Measurements from ENCODE around the gene SHROOM2. TPM values are rescaled to one million over a fixed set of nuclear protein-coding genes. Genes with fewer than 3 reads are reported as not detected.

Gene SHROOM2
- polyA plus RNA-seq, 1 donor (not counting 4 experiments of a cell fraction or from before 2014, with no cell fraction given), result 3.3 TPM

DNA sequence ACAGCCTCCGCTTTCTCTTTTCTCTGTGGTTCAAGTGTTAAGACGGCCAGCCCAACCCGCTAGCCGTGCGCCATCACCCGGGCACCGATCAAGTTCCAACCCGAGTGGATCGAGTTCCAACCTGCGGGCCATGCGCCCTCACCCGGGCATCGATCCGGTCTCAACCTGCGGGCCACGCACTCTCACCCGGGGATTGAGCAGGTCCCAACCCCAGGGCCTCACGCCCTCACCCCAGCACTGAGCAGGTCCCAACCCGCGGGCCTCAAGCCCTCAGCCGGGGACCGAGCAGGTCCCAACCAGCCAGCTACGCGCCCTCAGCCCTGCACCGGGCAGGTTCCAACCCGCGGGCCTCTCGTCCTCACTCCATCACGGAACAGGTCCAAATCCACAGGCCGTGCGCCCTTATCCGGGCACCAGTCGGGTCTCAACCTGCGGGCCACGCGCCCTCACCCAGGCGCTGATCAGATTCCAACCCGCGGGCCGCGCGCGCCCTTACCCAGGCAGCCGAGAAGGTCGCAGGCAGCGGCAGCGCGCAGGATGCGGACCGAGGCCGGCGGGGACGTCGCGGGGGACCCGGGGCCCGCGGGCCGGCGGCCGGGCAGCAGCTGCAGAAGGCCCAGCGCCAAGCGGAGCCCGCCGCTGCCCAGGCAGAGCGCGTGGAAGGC lies 21.0 kb upstream of the SHROOM2 start:
- Histone ChIP-seq H3K27ac (ENCODE audit: control insufficient read depth, insufficient read depth, low read length) (no peak overlapping the region), H3K36me3 (ENCODE audit: control insufficient read depth in 2 of 2, extremely low read depth in 1 of 2, insufficient read depth in 2 of 2, low read length in 2 of 2) (no peaks in the 10 kb centered on the region), H3K9ac (ENCODE audit: control insufficient read depth, extremely low read depth, insufficient read depth, low read length) (no peak overlapping the region), H3K79me2 (ENCODE audit: control insufficient read depth, insufficient read depth, low read length) (no peaks in the 10 kb centered on the region), H3K9me3 (ENCODE audit: control insufficient read depth, low read depth, low read length) (no peaks in the 10 kb centered on the region), H3K9me1 (ENCODE audit: control insufficient read depth, extremely low read depth, insufficient read depth, low read length) (no peaks in the 10 kb centered on the region), H3K4me3 (ENCODE audit: control insufficient read depth in 2 of 3, extremely low read depth in 1 of 3, insufficient read depth in 2 of 3, low read depth in 1 of 3, low read length in 3 of 3) (no peak overlapping the region), H2AFZ (ENCODE audit: control insufficient read depth, low read length) (no peak overlapping the region), H3K4me2 (ENCODE audit: control insufficient read depth, extremely low read depth, insufficient read depth, low read depth, low read length) (no peak overlapping the region), H3K27me3 (ENCODE audit: control insufficient read depth, extremely low read depth, insufficient read depth, low read length) (no peaks in the 10 kb centered on the region), H3K4me1 (ENCODE audit: control insufficient read depth, extremely low read depth, insufficient read depth, low read length) (no peaks in the 10 kb centered on the region), H4K20me1 (ENCODE audit: control insufficient read depth, extremely low read depth, insufficient read depth, low read length) (no peaks in the 10 kb centered on the region)
- DNase-seq (ENCODE audit: low read depth, low spot score), result no peak
- TF ChIP-seq, protein P1, sequence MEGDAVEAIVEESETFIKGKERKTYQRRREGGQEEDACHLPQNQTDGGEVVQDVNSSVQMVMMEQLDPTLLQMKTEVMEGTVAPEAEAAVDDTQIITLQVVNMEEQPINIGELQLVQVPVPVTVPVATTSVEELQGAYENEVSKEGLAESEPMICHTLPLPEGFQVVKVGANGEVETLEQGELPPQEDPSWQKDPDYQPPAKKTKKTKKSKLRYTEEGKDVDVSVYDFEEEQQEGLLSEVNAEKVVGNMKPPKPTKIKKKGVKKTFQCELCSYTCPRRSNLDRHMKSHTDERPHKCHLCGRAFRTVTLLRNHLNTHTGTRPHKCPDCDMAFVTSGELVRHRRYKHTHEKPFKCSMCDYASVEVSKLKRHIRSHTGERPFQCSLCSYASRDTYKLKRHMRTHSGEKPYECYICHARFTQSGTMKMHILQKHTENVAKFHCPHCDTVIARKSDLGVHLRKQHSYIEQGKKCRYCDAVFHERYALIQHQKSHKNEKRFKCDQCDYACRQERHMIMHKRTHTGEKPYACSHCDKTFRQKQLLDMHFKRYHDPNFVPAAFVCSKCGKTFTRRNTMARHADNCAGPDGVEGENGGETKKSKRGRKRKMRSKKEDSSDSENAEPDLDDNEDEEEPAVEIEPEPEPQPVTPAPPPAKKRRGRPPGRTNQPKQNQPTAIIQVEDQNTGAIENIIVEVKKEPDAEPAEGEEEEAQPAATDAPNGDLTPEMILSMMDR (optimal IDR thresholded peaks at IDR 0.05 in 1 of 3, IDR thresholded peaks at IDR 0.05 in 1 of 3, conservative IDR thresholded peaks at IDR 0.05 in 1 of 3; ENCODE audit: extremely low read depth in 1 of 3, insufficient read depth in 2 of 3, low read length in 3 of 3), result peak in 1 of 3 experiments; percentile 8
- TF ChIP-seq EZH2 (IDR thresholded peaks at IDR 0.05; ENCODE audit: low read length), result no peak
- no peak for FAIRE-seq
- dilution Hi-C loops (cut with MboI; ENCODE audit: extremely low pct_ligation_motif_present, low sequenced_read_pairs), result no loop called here

DNA sequence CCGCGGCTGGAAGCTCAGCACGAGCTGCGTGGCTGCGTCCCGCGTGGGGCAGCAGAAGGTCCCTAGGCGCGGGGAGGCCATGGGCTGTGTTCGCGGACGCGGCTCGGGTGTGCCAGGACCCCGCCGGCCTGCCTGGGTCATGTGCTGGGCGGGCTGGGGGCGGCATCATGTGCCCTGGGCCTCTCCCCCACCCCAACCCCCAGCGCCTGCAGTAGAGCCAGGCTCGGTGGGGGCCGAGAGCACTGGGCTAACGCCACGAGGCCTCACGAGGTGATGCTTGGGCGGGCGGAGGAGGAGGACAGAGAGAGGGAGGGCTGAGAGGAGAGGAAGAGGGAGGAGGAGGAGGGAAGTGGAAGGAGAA lies 20.5 kb upstream of the SHROOM2 start, which contains the start of gene GPR143:
Gene GPR143, minus strand, starts transcription at position 111 of the 361 bp plus-strand sequence. Its CDS starts 30 bp downstream, at position 81.
- H3K27ac ChIP-seq (ENCODE audit: control insufficient read depth, insufficient read depth, low read length), result no peak within 1 kb of the TSS
- H3K4me3 ChIP-seq (ENCODE audit: control insufficient read depth in 2 of 3, extremely low read depth in 1 of 3, insufficient read depth in 2 of 3, low read depth in 1 of 3, low read length in 3 of 3), result no peak within 1 kb of the TSS
- H3K4me2 ChIP-seq (ENCODE audit: control insufficient read depth, extremely low read depth, insufficient read depth, low read depth, low read length), result no peak within 1 kb of the TSS
- no peaks in the 10 kb centered on the region for H3K36me3 ChIP-seq (ENCODE audit: control insufficient read depth in 2 of 2, extremely low read depth in 1 of 2, insufficient read depth in 2 of 2, low read length in 2 of 2)
- TF ChIP-seq EZH2 (IDR thresholded peaks at IDR 0.05; ENCODE audit: low read length), result no peak
- TF ChIP-seq, protein P1 (optimal IDR thresholded peaks at IDR 0.05 in 1 of 3, IDR thresholded peaks at IDR 0.05 in 1 of 3, conservative IDR thresholded peaks at IDR 0.05 in 1 of 3; ENCODE audit: extremely low read depth in 1 of 3, insufficient read depth in 2 of 3, low read length in 3 of 3), result no peak
- dilution Hi-C loops (cut with MboI; ENCODE audit: extremely low pct_ligation_motif_present, low sequenced_read_pairs), result no loop called here
- DNase-seq (ENCODE audit: low read depth, low spot score) (no peak), FAIRE-seq (no peak)
- no peaks in the 10 kb centered on the region for H4K20me1 ChIP-seq (ENCODE audit: control insufficient read depth, extremely low read depth, insufficient read depth, low read length)
- no peaks in the 10 kb centered on the region for H3K79me2 ChIP-seq (ENCODE audit: control insufficient read depth, insufficient read depth, low read length)
- H3K27me3 ChIP-seq (ENCODE audit: control insufficient read depth, extremely low read depth, insufficient read depth, low read length), result no peaks in the 10 kb centered on the region
- H3K9ac ChIP-seq (ENCODE audit: control insufficient read depth, extremely low read depth, insufficient read depth, low read length), result no peak within 1 kb of the TSS
- no peaks in the 10 kb centered on the region for H3K9me1 ChIP-seq (ENCODE audit: control insufficient read depth, extremely low read depth, insufficient read depth, low read length)
- H3K4me1 ChIP-seq (ENCODE audit: control insufficient read depth, extremely low read depth, insufficient read depth, low read length), result peaks cover 4% of the 10 kb centered on the region
- no peaks in the 10 kb centered on the region for H3K9me3 ChIP-seq (ENCODE audit: control insufficient read depth, low read depth, low read length)
- H2AFZ ChIP-seq (ENCODE audit: control insufficient read depth, low read length), result no peak within 1 kb of the TSS

Data from keratinocyte (primary cell).